SK-N-SH treated with all-trans-retinoic acid at 6 μM for 48 hours (cell line): Measurements from ENCODE around the gene KCNMA1.

Experiments
- ARNTL ChIP-seq: fragments of 450-650 bp; formaldehyde crosslinking; IDR thresholded peaks from 2 replicates; pipeline ENCODE4 v1.5.0; 2020; ENCODE audit warnings: low read depth, mild to moderate bottlenecking, moderate library complexity, borderline replicate concordance
- CREB5 ChIP-seq: fragments of 250-450 bp; sonication (Bioruptor Pico); IDR thresholded peaks from 2 replicates; pipeline ENCODE4 v1.5.1; 2020; ENCODE audit warnings: low read depth, mild to moderate bottlenecking, moderate library complexity
- ISL1 ChIP-seq: fragments of 250-450 bp; sonication (Bioruptor Pico); IDR thresholded peaks from 2 replicates; pipeline ENCODE4 v2.1.2; 2022; ENCODE audit warnings: mild to moderate bottlenecking, moderate library complexity
- PATZ1 ChIP-seq: fragments of 250-450 bp; sonication (Bioruptor Pico); IDR thresholded peaks from 2 replicates; pipeline ENCODE4 v1.8.0; 2020; ENCODE audit warnings: mild to moderate bottlenecking, moderate library complexity, borderline replicate concordance
- RARB ChIP-seq: fragments of 250-450 bp; sonication (Bioruptor Pico); IDR thresholded peaks from 2 replicates; pipeline ENCODE4 v1.8.0; 2021; ENCODE audit warnings: mild to moderate bottlenecking, moderate library complexity
- ZC3H10 ChIP-seq: fragments of 250-450 bp; sonication (Bioruptor Pico); IDR thresholded peaks from 2 replicates; pipeline ENCODE4 v1.5.1; 2021; ENCODE audit warnings: mild to moderate bottlenecking, moderate library complexity
- ZFP3 ChIP-seq: fragments of 250-450 bp; sonication (Bioruptor Pico); IDR thresholded peaks from 2 replicates; pipeline ENCODE4 v1.5.0; 2020; ENCODE audit warnings: mild to moderate bottlenecking, moderate library complexity
- ZFP30 ChIP-seq: fragments of 450-650 bp; formaldehyde crosslinking; IDR thresholded peaks from 2 replicates; pipeline ENCODE4 v1.5.0; 2022; ENCODE audit warnings: mild to moderate bottlenecking, moderate library complexity

GRCh38 chr10:77391605-77392235, 245.9 kb downstream of the KCNMA1 start:
- no peak for TF ChIP-seq ISL1 (CRISPR knock-in tag)
- TF ChIP-seq ARNTL, result no peak
- no peak for TF ChIP-seq ZFP30 (CRISPR knock-in tag)
- no peak for TF ChIP-seq PATZ1
- TF ChIP-seq ZFP3, result no peak
- no peak for TF ChIP-seq RARB (CRISPR knock-in tag)
- TF ChIP-seq ZC3H10, result no peak
- TF ChIP-seq CREB5 (CRISPR knock-in tag), result no peak
